Stimulated activated CD4-positive, alpha-beta T cell treated with anti-CD3 and anti-CD28 coated beads, Interleukin-1b, Interleukin-23, amount 100 ng/mL, for 4 hours (primary cell): ENCODE measurements around the gene LCE1A.

Experiments
- DNase-seq, 2 donors: peaks; one replicate each; pipeline ENCODE4 v3.0.0-alpha.2; 2020; ENCODE audit warnings: low read depth in 2 of 2

The LCE1A gene

GRCh38 chr1:152870831-152871730 lies 43.8 kb downstream of the LCE1A start:
- DNase-seq, result no peak

GRCh38 chr1:152871731-152872126 lies 44.5 kb downstream of the LCE1A start:
- no peak for DNase-seq

DNA sequence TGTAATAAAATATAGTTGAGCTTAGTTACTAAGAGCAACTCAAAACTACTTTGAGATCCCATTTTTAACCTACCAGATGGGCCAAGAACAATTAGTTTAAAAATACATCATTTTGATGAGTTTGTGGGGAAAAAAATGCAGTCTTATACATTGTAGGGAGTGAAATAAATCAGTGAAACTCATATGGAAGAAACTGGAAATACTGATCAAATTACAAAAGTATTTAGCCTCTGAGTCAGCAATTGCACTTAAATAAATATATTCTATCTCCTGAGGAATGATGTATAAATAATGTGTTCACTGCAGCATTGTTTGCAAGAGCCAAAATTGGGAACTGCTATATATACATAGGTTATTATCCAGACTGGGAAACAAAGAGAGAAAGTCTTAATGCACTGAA lies 46.2 kb downstream of the LCE1A start:
- DNase-seq, result no peak

DNA sequence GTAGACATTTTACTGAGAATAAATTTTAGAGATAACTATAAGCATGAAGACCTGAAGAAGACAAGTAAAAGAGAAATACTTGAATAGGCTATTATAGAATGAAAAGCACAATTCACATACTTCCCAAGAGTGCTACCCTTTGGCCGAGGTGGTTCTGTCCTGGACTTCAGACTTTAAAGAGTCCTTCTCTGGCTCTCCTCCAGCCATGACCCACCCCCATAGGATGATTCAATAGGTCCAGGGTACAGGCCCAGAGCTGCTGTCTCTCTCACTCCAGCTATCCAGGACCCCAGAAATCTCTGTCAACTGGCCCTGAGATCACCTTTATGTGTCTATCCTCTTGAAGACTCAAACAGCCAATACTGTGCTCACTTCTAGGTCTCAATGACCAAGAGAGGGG lies 49.6 kb downstream of the LCE1A start:
- DNase-seq, result no peak
